Activated naive CD8-positive, alpha-beta T cell treated with anti-CD3 and anti-CD28 coated beads, Interleukin-2, amount 10 ng/mL, durations not matched to agents 7 days and 5 days (primary cell): ENCODE measurements around the gene ADAP2. TPM values are rescaled to one million over a fixed set of nuclear protein-coding genes. Genes with fewer than 3 reads are reported as not detected.
A peak's percentile ranks its signal among the peaks of the same experiment; 100 is the strongest.
"Not testable (repeated sequence)": the region's sequence is repeated elsewhere in the genome, so short reads cannot be mapped to it uniquely, and the experiment has no call there.

Experiments
- ATAC-seq: fragments of 150-1000 bp; cut with Tn5 transposase; one replicate; pipeline ENCODE4 v1.10.0; 2021; ENCODE audit warnings: low read depth, moderate library complexity
- POLR2A ChIA-PET: fragments of 350-600 bp; sonication (Branson Sonifier 250); formaldehyde crosslinking; loops from one replicate; lab custom pipeline; 2021; ENCODE audit warnings: antibody characterized with exemption; lab: Charles Lee
- DNase-seq: peaks from one replicate; pipeline ENCODE4 v3.0.0; 2021
- H3K27ac Mint-ChIP-seq: one replicate; pipeline ENCODE4 v1.8.0; 2022; ENCODE audit warnings: mild to moderate bottlenecking, mixed read lengths
- H3K27me3 Mint-ChIP-seq: one replicate; pipeline ENCODE4 v1.8.0; 2022; ENCODE audit warnings: mild to moderate bottlenecking, moderate library complexity, mixed read lengths
- H3K36me3 Mint-ChIP-seq: one replicate; pipeline ENCODE4 v1.8.0; 2021; ENCODE audit warnings: mild to moderate bottlenecking, mixed read lengths
- H3K4me1 Mint-ChIP-seq: one replicate; pipeline ENCODE4 v1.8.0; 2021; ENCODE audit warnings: mixed read lengths
- H3K4me3 Mint-ChIP-seq: one replicate; pipeline ENCODE4 v1.8.0; 2022; ENCODE audit warnings: mild to moderate bottlenecking, moderate library complexity, mixed read lengths
- H3K9me3 Mint-ChIP-seq: one replicate; pipeline ENCODE4 v1.8.0; 2021; ENCODE audit warnings: mixed read lengths
- total RNA-seq, 2 experiments: library from RNA; stranded (reverse); gene quantifications; one replicate each; pipeline ENCODE4 v1.2.3, GENCODE V29; 2021

Gene ADAP2, protein sequence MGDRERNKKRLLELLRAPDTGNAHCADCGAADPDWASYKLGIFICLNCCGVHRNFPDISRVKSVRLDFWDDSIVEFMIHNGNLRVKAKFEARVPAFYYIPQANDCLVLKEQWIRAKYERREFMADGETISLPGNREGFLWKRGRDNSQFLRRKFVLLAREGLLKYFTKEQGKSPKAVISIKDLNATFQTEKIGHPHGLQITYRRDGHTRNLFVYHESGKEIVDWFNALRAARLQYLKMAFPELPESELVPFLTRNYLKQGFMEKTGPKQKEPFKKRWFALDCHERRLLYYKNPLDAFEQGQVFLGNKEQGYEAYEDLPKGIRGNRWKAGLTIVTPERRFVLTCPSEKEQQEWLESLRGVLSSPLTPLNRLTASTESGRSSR
- total RNA-seq = 1 to 10 TPM; 2.2 to 2.4 TPM

DNA sequence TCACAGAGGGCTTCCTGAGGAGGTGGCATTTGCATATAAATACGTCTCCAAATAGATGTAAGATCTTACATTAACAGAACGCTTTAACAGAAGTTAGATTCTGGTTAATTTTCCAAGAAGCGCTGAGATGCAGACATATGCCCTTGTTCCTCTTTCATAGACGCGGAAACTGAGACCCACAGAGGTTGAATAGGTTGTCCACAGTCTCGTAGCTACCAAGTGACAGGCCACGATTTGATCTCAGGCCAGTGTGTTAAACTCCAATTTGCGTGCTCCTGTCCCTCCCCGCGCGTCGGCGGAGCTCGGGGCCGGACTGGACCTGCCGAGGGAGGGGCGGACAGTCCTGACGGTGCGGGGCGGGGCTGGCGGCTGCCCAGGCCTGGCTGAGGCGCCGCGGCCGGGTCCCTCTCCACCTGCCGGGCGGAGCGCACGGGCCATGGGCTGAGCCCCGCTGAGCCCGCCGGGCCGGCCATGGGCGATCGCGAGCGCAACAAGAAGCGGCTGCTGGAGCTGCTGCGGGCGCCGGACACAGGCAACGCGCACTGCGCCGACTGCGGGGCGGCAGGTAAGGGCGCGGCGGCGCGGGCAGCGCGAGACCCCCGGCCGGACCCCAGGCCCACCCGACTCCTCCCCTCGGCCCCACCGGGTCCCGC, at the start of gene ADAP2:
Gene ADAP2, plus strand, starts transcription at position 402 of the 653 bp plus-strand sequence. Its CDS starts 70 bp downstream, at position 472.
- Mint-ChIP-seq H3K27me3 (peaks cover 63% of the 10 kb centered on the region), H3K4me1 (peaks cover 5% of the 10 kb centered on the region), H3K36me3 (no peaks in the 10 kb centered on the region), H3K27ac (no peak within 1 kb of the TSS), H3K4me3 (peak within 1 kb of the TSS; percentile 63), H3K9me3 (no peaks in the 10 kb centered on the region)
- POLR2A ChIA-PET = no interaction called here
- ATAC-seq = peak; percentile 41
- peak; percentile 35 for DNase-seq

DNA sequence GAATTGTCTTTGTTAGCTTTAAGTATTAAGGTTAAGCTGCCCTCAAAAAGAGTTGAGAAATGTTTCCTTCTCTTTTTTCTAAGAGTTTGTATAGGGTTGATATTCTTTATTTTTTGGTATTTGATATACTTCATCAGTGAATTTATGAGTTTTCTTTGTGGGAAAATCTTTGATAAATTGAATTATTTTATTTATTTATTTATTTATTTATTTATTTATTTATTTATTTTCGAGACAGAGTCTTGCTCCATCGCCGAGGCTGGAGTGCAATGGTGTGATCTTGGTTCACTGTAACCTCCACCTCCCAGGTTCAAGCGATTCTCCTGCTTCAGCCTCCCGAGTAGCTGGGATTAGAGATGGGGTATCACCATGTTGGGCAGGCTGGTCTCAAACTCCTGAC, 35.6 kb upstream of the ADAP2 start:
- POLR2A ChIA-PET = no interaction called here
- ATAC-seq = no peak
- no peaks in the 10 kb centered on the region for H3K27me3 Mint-ChIP-seq
- peaks cover 2% of the 10 kb centered on the region for H3K4me1 Mint-ChIP-seq
- no peaks in the 10 kb centered on the region for H3K9me3 Mint-ChIP-seq
- DNase-seq = no peak
- H3K36me3 Mint-ChIP-seq = peaks cover 12% of the 10 kb centered on the region
- H3K27ac Mint-ChIP-seq = no peak overlapping the region
- no peak overlapping the region for H3K4me3 Mint-ChIP-seq

DNA sequence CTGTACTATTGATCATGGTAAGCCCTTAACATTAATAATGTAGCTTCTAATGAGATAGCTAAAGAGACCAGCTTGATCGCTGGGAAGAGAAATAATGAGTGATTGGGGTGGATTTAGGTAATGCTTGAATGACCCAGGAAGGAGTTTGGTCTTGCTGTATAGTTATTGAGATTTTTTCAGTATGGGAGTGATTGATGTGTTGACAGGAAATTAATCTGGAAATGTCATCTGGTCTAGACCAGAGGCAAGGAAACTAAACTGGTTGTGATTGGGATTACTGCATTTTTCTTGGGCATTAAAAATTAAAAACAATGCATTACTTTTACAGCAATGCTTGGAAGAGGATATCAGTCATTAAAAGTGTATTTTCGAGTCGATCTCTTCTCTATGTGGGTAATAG, 27.5 kb upstream of the ADAP2 start:
- no peak overlapping the region for H3K27ac Mint-ChIP-seq
- no peaks in the 10 kb centered on the region for H3K9me3 Mint-ChIP-seq
- peaks cover 19% of the 10 kb centered on the region for H3K36me3 Mint-ChIP-seq
- POLR2A ChIA-PET = no interaction called here
- DNase-seq = no peak
- H3K27me3 Mint-ChIP-seq = no peaks in the 10 kb centered on the region
- no peak overlapping the region for H3K4me3 Mint-ChIP-seq
- ATAC-seq = no peak
- H3K4me1 Mint-ChIP-seq = peaks cover 2% of the 10 kb centered on the region

DNA sequence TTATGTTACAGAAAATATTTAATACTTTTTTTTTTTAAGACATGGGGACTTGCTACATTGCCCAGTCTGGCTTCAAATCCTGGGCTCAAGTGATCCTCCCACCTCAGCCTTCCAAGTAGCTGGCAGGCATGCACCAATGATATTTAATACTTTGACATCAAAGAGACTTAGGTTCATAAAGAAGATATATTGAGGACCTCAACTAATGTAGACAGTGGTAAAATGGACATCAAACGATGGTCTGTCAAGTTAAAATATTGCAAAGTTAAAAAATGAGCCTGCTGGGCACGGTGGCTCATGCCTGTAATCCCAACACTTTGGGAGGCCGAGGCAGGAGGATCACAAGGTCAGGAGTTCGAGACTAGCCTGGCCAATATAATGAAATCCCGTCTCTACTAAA, 24.4 kb upstream of the ADAP2 start:
- no peaks in the 10 kb centered on the region for H3K27me3 Mint-ChIP-seq
- peaks cover 17% of the 10 kb centered on the region for H3K36me3 Mint-ChIP-seq
- ATAC-seq (no peak), DNase-seq (no peak)
- no peak overlapping the region for H3K27ac Mint-ChIP-seq
- peaks cover 6% of the 10 kb centered on the region for H3K4me1 Mint-ChIP-seq
- H3K9me3 Mint-ChIP-seq = no peaks in the 10 kb centered on the region
- POLR2A ChIA-PET = no interaction called here
- no peak overlapping the region for H3K4me3 Mint-ChIP-seq

DNA sequence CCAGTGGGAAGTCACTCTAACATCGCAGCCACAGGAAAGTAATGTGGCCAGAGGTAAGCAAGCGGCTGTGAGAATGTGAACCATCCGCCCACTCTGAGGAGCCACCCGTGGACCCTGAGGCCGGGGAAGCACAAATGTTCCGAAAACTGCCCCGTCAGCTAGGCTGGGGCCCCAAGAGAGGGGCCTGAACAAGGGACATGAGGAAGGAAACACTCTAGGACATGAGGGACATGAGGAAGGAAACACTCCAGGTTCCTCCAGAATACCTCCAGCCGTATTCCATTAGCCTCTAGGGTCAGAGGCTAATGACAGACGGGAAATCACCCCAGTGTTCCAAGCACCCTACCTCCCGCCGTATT, 16.0 kb upstream of the ADAP2 start:
- ATAC-seq = peak; percentile 21
- H3K36me3 Mint-ChIP-seq = peaks cover 8% of the 10 kb centered on the region
- peaks cover 36% of the 10 kb centered on the region for H3K4me1 Mint-ChIP-seq
- H3K27ac Mint-ChIP-seq = peak overlapping the region; percentile 90
- no peaks in the 10 kb centered on the region for H3K27me3 Mint-ChIP-seq
- peak overlapping the region; percentile 99 for H3K4me3 Mint-ChIP-seq
- H3K9me3 Mint-ChIP-seq = no peaks in the 10 kb centered on the region
- no peak for DNase-seq
- POLR2A ChIA-PET = interaction anchor here (0.8 kb wide), 1 partner anchor 11 kb away, joined by 3 read pairs; no protein-coding TSS in a partner anchor

DNA sequence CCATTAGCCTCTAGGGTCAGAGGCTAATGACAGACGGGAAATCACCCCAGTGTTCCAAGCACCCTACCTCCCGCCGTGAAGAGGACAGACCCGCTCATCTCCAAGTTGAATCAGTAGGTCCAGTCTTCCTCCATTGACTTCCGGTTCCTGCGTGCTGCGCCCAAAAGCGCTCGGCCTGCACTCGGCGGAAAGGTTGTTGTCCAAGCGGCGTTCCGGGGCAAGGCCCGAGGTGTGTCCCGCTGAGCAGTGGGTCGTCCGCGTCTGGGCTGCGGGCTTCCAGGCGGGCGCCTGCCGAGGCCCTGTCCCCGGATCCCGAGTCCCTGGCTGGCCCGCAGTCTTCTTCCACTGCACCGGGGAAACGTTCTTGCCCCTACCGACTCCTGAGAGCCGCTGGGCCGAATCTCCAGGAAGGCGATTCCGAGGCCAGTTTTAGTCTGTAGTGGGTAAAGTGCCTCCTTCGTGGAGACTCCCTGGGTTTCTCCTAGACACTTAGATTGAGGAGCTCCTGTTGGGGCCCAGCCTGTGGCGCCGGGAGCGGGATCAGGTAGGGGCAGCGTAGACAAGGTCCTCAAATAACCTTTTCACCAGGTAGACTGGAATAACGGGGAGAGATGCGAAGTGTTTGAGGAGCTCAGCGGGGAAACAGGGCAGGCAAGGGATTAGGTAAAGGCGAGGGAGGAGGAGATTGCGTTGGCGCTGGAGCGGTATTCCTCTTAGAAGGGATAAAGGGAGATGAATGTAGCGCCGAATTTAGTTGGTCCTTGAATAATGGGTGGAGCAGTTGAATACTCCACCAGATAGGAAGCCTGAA, 15.4 kb upstream of the ADAP2 start, which contains the start of gene TEFM:
Gene TEFM, minus strand, starts transcription at position 138 of the 811 bp plus-strand sequence. Its CDS starts 40 bp downstream, at position 98.
- POLR2A ChIA-PET = interaction anchor here (0.5 to 1.9 kb wide), 4 partner anchors 8 to 103 kb away, joined by 3 to 8 read pairs (median 3); partner anchors contain the start of gene RNF135
- H3K9me3 Mint-ChIP-seq = no peaks in the 10 kb centered on the region
- DNase-seq (peak; percentile 90), ATAC-seq (peak; percentile 94)
- no peaks in the 10 kb centered on the region for H3K27me3 Mint-ChIP-seq
- H3K27ac Mint-ChIP-seq = peak within 1 kb of the TSS; percentile 90
- H3K4me1 Mint-ChIP-seq = peaks cover 36% of the 10 kb centered on the region
- H3K36me3 Mint-ChIP-seq = peaks cover 8% of the 10 kb centered on the region
- H3K4me3 Mint-ChIP-seq = peak within 1 kb of the TSS; percentile 99

DNA sequence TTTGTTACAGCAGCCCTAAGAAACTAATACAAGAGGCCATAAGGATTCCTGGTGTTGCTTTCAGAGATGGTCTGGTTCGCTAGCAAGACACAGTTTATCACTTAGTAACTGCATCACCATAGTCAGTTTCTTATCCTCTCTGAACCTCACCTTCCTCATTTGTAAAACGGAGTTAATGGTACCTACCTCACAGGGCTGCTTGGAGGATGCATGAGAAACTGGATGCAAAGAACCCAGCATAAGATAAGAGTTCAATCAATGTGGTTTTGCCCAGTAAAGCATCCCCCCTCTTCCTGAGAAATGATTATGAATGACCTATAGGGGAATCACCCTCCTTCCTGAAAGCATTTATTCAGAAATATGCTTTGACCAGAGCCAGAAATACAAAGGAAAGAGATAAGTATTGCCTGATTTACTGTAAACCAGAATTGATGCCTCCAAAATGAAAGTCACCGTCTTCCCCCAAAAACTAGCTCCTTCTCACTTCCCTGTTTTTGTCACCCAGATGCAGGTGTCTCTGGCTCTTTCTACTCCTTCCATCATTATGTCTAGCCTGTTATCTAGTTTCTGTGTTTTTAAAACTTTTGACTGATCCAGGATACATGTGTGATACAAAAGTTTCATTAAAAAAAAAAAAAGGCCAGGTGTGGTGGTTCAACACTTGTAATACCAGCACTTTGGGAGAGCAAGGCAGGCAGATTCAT, 12.9 kb upstream of the ADAP2 start:
- Mint-ChIP-seq H3K27me3 (no peaks in the 10 kb centered on the region), H3K4me1 (peaks cover 26% of the 10 kb centered on the region), H3K4me3 (no peak overlapping the region), H3K27ac (no peak overlapping the region), H3K9me3 (no peaks in the 10 kb centered on the region), H3K36me3 (peaks cover 4% of the 10 kb centered on the region)
- no peak for ATAC-seq
- POLR2A ChIA-PET = no interaction called here
- no peak for DNase-seq

DNA sequence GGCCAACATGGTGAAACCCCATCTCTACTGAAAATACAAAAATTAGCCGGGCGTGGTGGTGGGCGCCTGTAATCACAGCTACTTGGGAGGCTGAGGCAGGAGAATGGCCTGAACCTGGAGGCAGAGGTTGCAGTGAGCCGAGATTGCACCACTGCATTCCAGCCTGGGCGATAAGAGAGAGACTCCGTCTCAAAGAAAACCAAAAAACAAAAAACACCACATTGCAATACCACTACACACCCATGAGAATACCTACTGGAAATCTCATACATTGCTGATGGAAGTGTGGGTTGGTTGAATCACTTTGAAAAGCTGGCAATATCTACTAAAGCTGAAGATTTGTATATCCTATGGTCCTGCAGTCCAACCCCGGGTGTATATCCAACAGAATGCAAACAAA, 11.6 kb upstream of the ADAP2 start:
- H3K9me3 Mint-ChIP-seq, H3K27ac Mint-ChIP-seq, ATAC-seq, H3K36me3 Mint-ChIP-seq, H3K4me3 Mint-ChIP-seq, H3K27me3 Mint-ChIP-seq, POLR2A ChIA-PET, DNase-seq: not testable (repeated sequence)
- H3K4me1 Mint-ChIP-seq = peaks cover 19% of the 10 kb centered on the region

DNA sequence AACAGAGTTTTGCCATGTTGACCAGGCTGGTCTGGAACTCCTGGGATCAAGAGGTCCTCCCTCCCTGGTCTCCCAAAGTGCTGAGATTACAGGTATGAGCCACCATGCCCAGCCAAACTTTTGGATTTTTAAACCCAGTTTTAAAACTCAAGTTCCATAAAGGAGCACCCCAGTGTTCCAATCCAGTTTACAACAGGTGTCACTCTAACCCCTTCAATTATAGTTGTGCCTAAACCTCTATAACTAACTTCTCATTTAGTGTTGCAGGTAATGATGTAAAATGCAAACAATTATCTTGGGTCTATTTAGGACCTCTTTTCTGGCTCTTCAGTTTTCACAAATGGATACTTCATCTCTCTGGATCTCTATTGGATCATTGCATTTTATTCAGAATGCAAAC, 7.8 kb upstream of the ADAP2 start:
- ATAC-seq (no peak), DNase-seq (no peak)
- no peaks in the 10 kb centered on the region for H3K9me3 Mint-ChIP-seq
- H3K4me1 Mint-ChIP-seq = no peaks in the 10 kb centered on the region
- no peak overlapping the region for H3K4me3 Mint-ChIP-seq
- peaks cover 8% of the 10 kb centered on the region for H3K27me3 Mint-ChIP-seq
- no peak overlapping the region for H3K27ac Mint-ChIP-seq
- POLR2A ChIA-PET = interaction anchor here (0.6 kb wide), 1 partner anchor 353 kb away, joined by 3 read pairs; no protein-coding TSS in a partner anchor
- no peaks in the 10 kb centered on the region for H3K36me3 Mint-ChIP-seq

DNA sequence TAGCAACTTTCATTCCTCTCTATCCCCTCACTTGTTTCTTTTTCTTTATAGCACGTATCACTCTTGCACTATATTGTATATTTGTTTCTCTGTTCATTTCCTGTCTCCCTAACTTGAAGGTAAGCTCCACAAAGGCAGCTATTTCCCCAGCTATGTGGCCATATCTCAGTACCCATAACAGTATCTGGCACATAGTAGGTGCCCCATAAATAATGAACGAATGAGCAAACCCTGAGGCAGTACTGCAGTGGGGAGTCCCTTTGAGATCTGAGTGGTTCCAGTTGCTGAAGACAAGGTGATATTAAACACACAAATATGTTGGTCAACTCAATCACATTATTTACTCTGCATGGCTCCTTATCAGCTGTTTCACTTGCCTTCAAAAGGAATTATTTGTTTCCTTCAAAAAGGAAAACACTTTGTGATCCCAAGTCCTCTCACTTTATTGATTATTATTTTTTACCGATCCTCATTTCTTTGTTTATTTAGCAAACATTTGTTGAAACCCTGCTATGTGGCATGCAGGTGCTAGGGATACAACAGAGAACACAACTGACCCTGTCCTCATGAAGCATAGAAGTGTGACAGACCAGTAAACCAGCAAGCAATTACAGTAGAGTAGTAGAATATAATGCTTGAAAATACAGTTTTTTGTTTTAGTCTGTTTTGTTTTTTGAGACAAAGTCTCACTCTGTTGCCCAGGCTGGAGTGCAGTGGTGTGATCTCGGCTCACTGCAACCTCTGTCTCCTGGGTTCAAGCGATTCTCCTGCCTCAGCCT, 5.7 kb upstream of the ADAP2 start:
- no peak overlapping the region for H3K4me3 Mint-ChIP-seq
- H3K9me3 Mint-ChIP-seq = no peaks in the 10 kb centered on the region
- H3K27me3 Mint-ChIP-seq = peaks cover 22% of the 10 kb centered on the region
- no peaks in the 10 kb centered on the region for H3K4me1 Mint-ChIP-seq
- ATAC-seq = no peak
- POLR2A ChIA-PET = interaction anchor here (0.6 kb wide), 1 partner anchor 16 kb away, joined by 5 read pairs; no protein-coding TSS in a partner anchor
- no peaks in the 10 kb centered on the region for H3K36me3 Mint-ChIP-seq
- no peak for DNase-seq
- H3K27ac Mint-ChIP-seq = no peak overlapping the region

DNA sequence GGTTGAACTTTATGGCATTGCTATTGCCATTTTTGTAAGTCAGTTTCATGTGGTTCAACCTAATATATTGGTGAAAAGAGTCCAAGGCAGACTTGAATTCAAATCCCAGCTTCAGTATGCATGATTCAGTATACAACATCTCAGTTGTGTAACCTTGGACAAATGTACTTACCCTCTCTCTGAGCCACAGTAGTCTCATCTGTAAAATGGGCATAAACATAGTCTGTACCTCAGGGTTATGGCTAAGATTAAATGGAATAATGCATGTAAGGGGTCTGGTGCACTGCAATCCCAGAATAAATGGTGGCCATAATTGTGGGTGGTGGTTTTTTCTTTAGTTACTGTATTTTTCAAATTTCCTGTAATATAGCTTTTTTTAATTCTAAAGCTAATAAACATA, 4.7 kb upstream of the ADAP2 start:
- Mint-ChIP-seq H3K9me3 (no peaks in the 10 kb centered on the region), H3K36me3 (no peaks in the 10 kb centered on the region), H3K4me1 (no peaks in the 10 kb centered on the region), H3K27ac (no peak overlapping the region), H3K4me3 (no peak overlapping the region), H3K27me3 (peaks cover 29% of the 10 kb centered on the region)
- DNase-seq (no peak), ATAC-seq (no peak)
- POLR2A ChIA-PET = interaction anchor here (0.6 kb wide), 1 partner anchor 391 kb away, joined by 4 read pairs; no protein-coding TSS in a partner anchor

DNA sequence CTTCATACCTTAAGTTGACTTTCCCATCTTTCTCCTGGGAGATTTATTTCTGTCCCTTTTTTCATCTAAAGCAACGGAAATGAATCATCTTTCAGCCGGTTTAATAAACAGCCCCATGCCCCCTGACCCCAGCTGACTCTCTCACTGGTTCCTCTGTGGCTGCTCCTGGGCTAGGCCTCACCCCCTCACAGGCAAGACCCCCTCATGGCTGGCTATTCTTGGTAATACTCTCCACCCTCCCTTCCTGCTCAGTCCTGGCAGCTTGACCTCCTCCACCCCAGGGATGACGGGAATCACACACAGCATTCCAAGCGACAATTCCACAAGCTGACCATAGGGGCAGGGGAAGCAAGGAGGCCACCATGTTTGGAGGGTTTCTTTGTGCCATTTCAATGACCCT, 1.5 kb upstream of the ADAP2 start:
- Mint-ChIP-seq H3K27ac (no peak overlapping the region), H3K4me3 (no peak overlapping the region), H3K9me3 (no peaks in the 10 kb centered on the region), H3K4me1 (peaks cover 5% of the 10 kb centered on the region), H3K27me3 (peaks cover 57% of the 10 kb centered on the region), H3K36me3 (no peaks in the 10 kb centered on the region)
- DNase-seq (no peak), ATAC-seq (no peak)
- POLR2A ChIA-PET = interaction anchor here (1.0 kb wide), 1 partner anchor 10 kb away, joined by 3 read pairs; no protein-coding TSS in a partner anchor
